Thyroid gland (tissue), 4 donors: ENCODE data around the gene ZNF208.

Experiments
- POLR2A ChIP-seq, 2 donors: fragments of 450-650 bp; IDR thresholded peaks; one replicate each; pipeline ENCODE4 v1.6.1; 2017; ENCODE audit warnings: antibody characterized with exemption in 2 of 2, mild to moderate bottlenecking in 2 of 2, moderate library complexity in 1 of 2
- TF ChIP-seq, protein P1 (sequence below), 6 experiments: fragments of 200-600 bp in 3 of 6; fragments of 450-650 bp in 3 of 6; sonication (generic) in 3 of 6; IDR thresholded peaks; one replicate each; pipeline ENCODE4 v1.5.1; 2016 to 2019; ENCODE audit warnings: antibody characterized with exemption in 6 of 6, mild to moderate bottlenecking in 2 of 6, inconsistent platforms in 1 of 6, moderate library complexity in 1 of 6

DNA sequence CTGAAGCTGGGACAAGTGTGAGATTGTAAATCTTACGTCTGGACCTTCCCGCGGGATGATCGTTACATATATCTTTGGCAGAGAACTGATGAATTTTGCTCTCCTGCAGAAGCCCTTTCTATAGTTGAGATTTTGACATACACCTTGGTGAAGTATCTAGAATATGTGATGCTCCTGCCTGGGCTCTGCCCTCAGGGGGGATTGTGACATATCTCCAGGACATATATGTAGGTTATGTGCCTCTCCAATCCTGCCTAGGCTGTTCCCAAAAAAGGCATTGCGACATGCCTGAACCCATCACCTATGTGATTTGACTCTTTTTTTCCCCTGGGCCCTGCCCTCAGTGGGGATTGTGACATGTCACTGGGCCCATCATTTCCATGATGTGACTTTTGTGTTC, 76.6 kb downstream of the ZNF208 start:
- TF ChIP-seq, protein P1, sequence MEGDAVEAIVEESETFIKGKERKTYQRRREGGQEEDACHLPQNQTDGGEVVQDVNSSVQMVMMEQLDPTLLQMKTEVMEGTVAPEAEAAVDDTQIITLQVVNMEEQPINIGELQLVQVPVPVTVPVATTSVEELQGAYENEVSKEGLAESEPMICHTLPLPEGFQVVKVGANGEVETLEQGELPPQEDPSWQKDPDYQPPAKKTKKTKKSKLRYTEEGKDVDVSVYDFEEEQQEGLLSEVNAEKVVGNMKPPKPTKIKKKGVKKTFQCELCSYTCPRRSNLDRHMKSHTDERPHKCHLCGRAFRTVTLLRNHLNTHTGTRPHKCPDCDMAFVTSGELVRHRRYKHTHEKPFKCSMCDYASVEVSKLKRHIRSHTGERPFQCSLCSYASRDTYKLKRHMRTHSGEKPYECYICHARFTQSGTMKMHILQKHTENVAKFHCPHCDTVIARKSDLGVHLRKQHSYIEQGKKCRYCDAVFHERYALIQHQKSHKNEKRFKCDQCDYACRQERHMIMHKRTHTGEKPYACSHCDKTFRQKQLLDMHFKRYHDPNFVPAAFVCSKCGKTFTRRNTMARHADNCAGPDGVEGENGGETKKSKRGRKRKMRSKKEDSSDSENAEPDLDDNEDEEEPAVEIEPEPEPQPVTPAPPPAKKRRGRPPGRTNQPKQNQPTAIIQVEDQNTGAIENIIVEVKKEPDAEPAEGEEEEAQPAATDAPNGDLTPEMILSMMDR (IDR thresholded peaks at IDR 0.05), result no peak
- TF ChIP-seq POLR2A (IDR thresholded peaks at IDR 0.05), result no peak
